ENCODE data around the gene CCDC152. TPM values are rescaled to one million over a fixed set of nuclear protein-coding genes. Genes with fewer than 3 reads are reported as not detected.
"Not testable (repeated sequence)": the region's sequence is repeated elsewhere in the genome, so short reads cannot be mapped to it uniquely, and the experiment has no call there.

Gene CCDC152
- total RNA-seq, 1 donor from 2014 or later = 0.78 TPM

- peak overlapping the region; percentile 88 for H3K27ac ChIP-seq
- no peak for ATAC-seq
- no peak for DNase-seq
Observed at GRCh38 chr5:42810834-42811590, 54.4 kb downstream of the CCDC152 start.

GRCh38 chr5:42811591-42812446, 55.2 kb downstream of the CCDC152 start, which contains the start of gene SELENOP:
Gene SELENOP (minus strand): TSS chr5:42811892. CDS start chr5:42808353, 3,539 bp downstream.
- Histone ChIP-seq H3K9me3 (no peaks in the 10 kb centered on the region), H3K4me3 (peak within 1 kb of the TSS; percentile 64), H3K27me3 (no peaks in the 10 kb centered on the region), H3K36me3 (peaks cover 11% of the 10 kb centered on the region), H3K4me1 (peaks cover 14% of the 10 kb centered on the region), H3K27ac (peak within 1 kb of the TSS; percentile 88)
- DNase-seq (no peak), ATAC-seq (peak; percentile 94)
- no peak for TF ChIP-seq CTCF (IDR thresholded peaks at IDR 0.05)
- intact Hi-C loops (cut with DNase I) = no loop called here

More at GRCh38 chr5:42810834-42811590, 54.4 kb downstream of the CCDC152 start:
- no peak for TF ChIP-seq CTCF (IDR thresholded peaks at IDR 0.05)
- intact Hi-C loops (cut with DNase I) = no loop called here
- H3K9me3 ChIP-seq = no peaks in the 10 kb centered on the region
- no peaks in the 10 kb centered on the region for H3K27me3 ChIP-seq
- H3K36me3 ChIP-seq = peaks cover 19% of the 10 kb centered on the region
- H3K4me1 ChIP-seq = peaks cover 20% of the 10 kb centered on the region
- peak overlapping the region; percentile 64 for H3K4me3 ChIP-seq

GRCh38 chr5:42812620-42813019, 56.0 kb downstream of the CCDC152 start:
- ATAC-seq (no peak), DNase-seq (no peak)
- no peak overlapping the region for H3K4me3 ChIP-seq
- H3K27me3 ChIP-seq = no peaks in the 10 kb centered on the region
- H3K9me3 ChIP-seq = no peaks in the 10 kb centered on the region
- peaks cover 3% of the 10 kb centered on the region for H3K36me3 ChIP-seq
- peak overlapping the region; percentile 88 for H3K27ac ChIP-seq
- intact Hi-C loops (cut with DNase I) = no loop called here
- H3K4me1 ChIP-seq = peaks cover 8% of the 10 kb centered on the region
- TF ChIP-seq CTCF (IDR thresholded peaks at IDR 0.05) = no peak

- no peak overlapping the region for H3K4me3 ChIP-seq
- peaks cover 8% of the 10 kb centered on the region for H3K4me1 ChIP-seq
- intact Hi-C loops (cut with DNase I) = no loop called here
- no peak for TF ChIP-seq CTCF (IDR thresholded peaks at IDR 0.05)
- H3K27me3 ChIP-seq = no peaks in the 10 kb centered on the region
- no peak overlapping the region for H3K27ac ChIP-seq
- DNase-seq (no peak), ATAC-seq (no peak)
- H3K9me3 ChIP-seq = no peaks in the 10 kb centered on the region
- H3K36me3 ChIP-seq = no peaks in the 10 kb centered on the region
Observed at GRCh38 chr5:42813533-42813932, 56.9 kb downstream of the CCDC152 start.

- H3K36me3 ChIP-seq; intact Hi-C loops (cut with DNase I); DNase-seq; H3K9me3 ChIP-seq; H3K4me1 ChIP-seq; H3K27me3 ChIP-seq; H3K27ac ChIP-seq; ATAC-seq; H3K4me3 ChIP-seq: not testable (repeated sequence)
Observed at GRCh38 chr5:42816546-42816945, 59.9 kb downstream of the CCDC152 start.

GRCh38 chr5:42819745-42820144, 63.1 kb downstream of the CCDC152 start:
- no peak overlapping the region for H3K4me3 ChIP-seq

More at GRCh38 chr5:42819745-42820144, 63.1 kb downstream of the CCDC152 start:
- no peak for DNase-seq
- H3K36me3 ChIP-seq = no peaks in the 10 kb centered on the region
- H3K4me1 ChIP-seq = no peaks in the 10 kb centered on the region
- peak; percentile 79 for ATAC-seq
- H3K27me3 ChIP-seq = no peaks in the 10 kb centered on the region
- intact Hi-C loops (cut with DNase I) = no loop called here
- no peaks in the 10 kb centered on the region for H3K9me3 ChIP-seq
- TF ChIP-seq CTCF (IDR thresholded peaks at IDR 0.05) = no peak
- H3K27ac ChIP-seq = no peak overlapping the region

Measured in upper lobe of right lung (tissue), 1 donor.